Smooth muscle cell (in vitro differentiated cells): Measurements from ENCODE around the gene ZIC2. TPM values are rescaled to one million over a fixed set of nuclear protein-coding genes. Genes with fewer than 3 reads are reported as not detected.

ENCODE experiments used
- DNase-seq: peaks from one replicate; lab custom pipeline; 2025; ENCODE audit not compliant: unreplicated experiment; lab: John Stamatoyannopoulos, UW
- H2AFZ ChIP-seq: fragments of 200-600 bp; sonication (generic); 2 replicates; pipeline ENCODE4 v1.6.0; 2016; ENCODE audit warnings: antibody characterized with exemption, low read depth, mild to moderate bottlenecking
- H3F3A ChIP-seq: fragments of 200-600 bp; sonication (generic); 2 replicates; pipeline ENCODE4 v1.6.0; 2017; ENCODE audit warnings: antibody characterized with exemption, low read depth
- H3K27ac ChIP-seq: fragments of 200-600 bp; sonication (generic); 2 replicates; pipeline ENCODE4 v1.5.1; 2016; ENCODE audit warnings: low read depth, mild to moderate bottlenecking
- H3K27me3 ChIP-seq: fragments of 200-600 bp; sonication (generic); 2 replicates; pipeline ENCODE4 v1.6.1; 2016; ENCODE audit warnings: low read depth, mild to moderate bottlenecking
- H3K36me3 ChIP-seq: fragments of 200-600 bp; sonication (generic); 2 replicates; pipeline ENCODE4 v1.5.1; 2016; ENCODE audit warnings: low read depth
- H3K4me1 ChIP-seq: fragments of 200-600 bp; sonication (generic); 2 replicates; pipeline ENCODE4 v1.5.1; 2016; ENCODE audit warnings: low read depth
- H3K4me2 ChIP-seq: fragments of 200-600 bp; sonication (generic); 2 replicates; pipeline ENCODE4 v1.6.0; 2016; ENCODE audit warnings: mild to moderate bottlenecking
- H3K4me3 ChIP-seq: fragments of 200-600 bp; sonication (generic); 2 replicates; pipeline ENCODE4 v1.5.1; 2016; ENCODE audit warnings: mild to moderate bottlenecking
- H3K79me2 ChIP-seq: fragments of 200-600 bp; sonication (generic); 2 replicates; pipeline ENCODE4 v1.6.0; 2016; ENCODE audit warnings: low read depth, mild to moderate bottlenecking
- H3K9ac ChIP-seq: fragments of 200-600 bp; sonication (generic); 2 replicates; pipeline ENCODE4 v1.6.0; 2016; ENCODE audit warnings: low read depth
- H3K9me3 ChIP-seq: fragments of 200-600 bp; sonication (generic); replicated peaks from 2 replicates; pipeline ENCODE4 v1.5.1; 2016; ENCODE audit warnings: low read depth
- H4K20me1 ChIP-seq: fragments of 200-600 bp; sonication (generic); 2 replicates; pipeline ENCODE4 v1.6.0; 2016; ENCODE audit warnings: low read depth
- CTCF ChIP-seq: fragments of 200-600 bp; sonication (generic); IDR thresholded peaks from 2 replicates; pipeline ENCODE4 v1.5.1; 2017; ENCODE audit warnings: borderline replicate concordance, mild to moderate bottlenecking, antibody characterized with exemption; ENCODE audit not compliant: insufficient read depth, poor library complexity, severe bottlenecking
- WGBS: methylation state at CpG from one replicate; pipeline ENCODE4 v1.1.7; 2016; ENCODE audit warnings: low lambda C conversion rate; 5-methylcytosine and 5-hydroxymethylcytosine counted together
- polyA plus RNA-seq: library from polyadenylated mRNA; unstranded; fragments of >200 nt; fragmentation: Nextera tagmentation; extraction: Ambion mirVana; gene quantifications from 2 replicates; pipeline ENCODE4 v1.2.1, GENCODE V29; 2016
- total RNA-seq: library from RNA; depleted of rRNA; stranded (reverse); fragments of >200 nt; gene quantifications from 2 replicates; pipeline ENCODE4 v1.2.3, GENCODE V29; 2014

The ZIC2 gene
- total and polyA plus RNA-seq, 2 experiments from 2014 or later, result not detected

GRCh38 chr13:99975626-99976025 is 6.0 kb upstream of the ZIC2 start:
- H2AFZ ChIP-seq, result no peak overlapping the region
- H3K4me2 ChIP-seq, result no peak overlapping the region
- H3F3A ChIP-seq, result no peaks in the 10 kb centered on the region
- peaks cover 39% of the 10 kb centered on the region for H3K4me1 ChIP-seq
- WGBS, result 55% methylated on average over 17 of the region's 19 CpGs
- TF ChIP-seq CTCF, result no peak
- no peak overlapping the region for H3K27ac ChIP-seq
- no peaks in the 10 kb centered on the region for H3K79me2 ChIP-seq
- H3K36me3 ChIP-seq, result no peaks in the 10 kb centered on the region
- H3K4me3 ChIP-seq, result no peak overlapping the region
- no peak overlapping the region for H3K9ac ChIP-seq
- H3K9me3 ChIP-seq, result no peaks in the 10 kb centered on the region
- H3K27me3 ChIP-seq, result peaks cover 100% of the 10 kb centered on the region
- DNase-seq, result no peak
- peaks cover 11% of the 10 kb centered on the region for H4K20me1 ChIP-seq

GRCh38 chr13:99976575-99976974 is 5.0 kb upstream of the ZIC2 start:
- TF ChIP-seq CTCF, result no peak
- peaks cover 7% of the 10 kb centered on the region for H4K20me1 ChIP-seq
- H3K4me1 ChIP-seq, result peaks cover 39% of the 10 kb centered on the region
- H3K27ac ChIP-seq, result no peak overlapping the region
- H3K79me2 ChIP-seq, result no peaks in the 10 kb centered on the region
- peaks cover 100% of the 10 kb centered on the region for H3K27me3 ChIP-seq
- WGBS, result 76% methylated on average over 5 of the region's 5 CpGs
- no peaks in the 10 kb centered on the region for H3K9me3 ChIP-seq
- no peak overlapping the region for H2AFZ ChIP-seq
- H3F3A ChIP-seq, result no peaks in the 10 kb centered on the region
- no peaks in the 10 kb centered on the region for H3K36me3 ChIP-seq
- DNase-seq, result no peak
- no peak overlapping the region for H3K9ac ChIP-seq
- no peak overlapping the region for H3K4me3 ChIP-seq
- no peak overlapping the region for H3K4me2 ChIP-seq

- peaks cover 6% of the 10 kb centered on the region for H4K20me1 ChIP-seq
- H3K27me3 ChIP-seq, result peaks cover 100% of the 10 kb centered on the region
- 43% methylated on average over 7 of the region's 7 CpGs for WGBS
- H3K4me1 ChIP-seq, result peaks cover 39% of the 10 kb centered on the region
- H3F3A ChIP-seq, result no peaks in the 10 kb centered on the region
- TF ChIP-seq CTCF, result no peak
- H3K36me3 ChIP-seq, result no peaks in the 10 kb centered on the region
- no peak for DNase-seq
- no peaks in the 10 kb centered on the region for H3K79me2 ChIP-seq
- no peak overlapping the region for H3K4me2 ChIP-seq
- H3K4me3 ChIP-seq, result no peak overlapping the region
- H3K9ac ChIP-seq, result no peak overlapping the region
- H2AFZ ChIP-seq, result no peak overlapping the region
- H3K27ac ChIP-seq, result no peak overlapping the region
- no peaks in the 10 kb centered on the region for H3K9me3 ChIP-seq
These were observed 4.2 kb upstream of the ZIC2 start for GRCh38 chr13:99977334-99977911.
